ENCODE results near the gene SLC19A1.
"Not testable (repeated sequence)": the region's sequence is repeated elsewhere in the genome, so short reads cannot be mapped to it uniquely, and the experiment has no call there.

SLC19A1 gene

GRCh38 chr21:45506241-45506817, 35.9 kb downstream of the SLC19A1 start:
- DNase-seq (ENCODE audit: low read depth, low spot score), result no peak

GRCh38 chr21:45505416-45506021, 36.7 kb downstream of the SLC19A1 start:
- no peak for DNase-seq (ENCODE audit: low read depth, low spot score)

GRCh38 chr21:45504516-45505415, 37.5 kb downstream of the SLC19A1 start:
- no peak for DNase-seq (ENCODE audit: low read depth, low spot score)

- DNase-seq (ENCODE audit: low read depth, low spot score), result no peak
Observed at GRCh38 chr21:45504021-45504515, 38.2 kb downstream of the SLC19A1 start.

- DNase-seq (ENCODE audit: low read depth, low spot score), result not testable (repeated sequence)
Observed at GRCh38 chr21:45503226-45503625, 39.0 kb downstream of the SLC19A1 start.

GRCh38 chr21:45502600-45502999, 39.6 kb downstream of the SLC19A1 start:
- no peak for DNase-seq (ENCODE audit: low read depth, low spot score)

- DNase-seq (ENCODE audit: low read depth, low spot score), result no peak
Observed at GRCh38 chr21:45502006-45502345, 40.3 kb downstream of the SLC19A1 start.

- not testable (repeated sequence) for DNase-seq (ENCODE audit: low read depth, low spot score)
Observed at GRCh38 chr21:45501081-45502005, 40.9 kb downstream of the SLC19A1 start.

- no peak for DNase-seq (ENCODE audit: low read depth, low spot score)
Observed at GRCh38 chr21:45499970-45500577, 42.2 kb downstream of the SLC19A1 start.

- no peak for DNase-seq (ENCODE audit: low read depth, low spot score)
Observed at GRCh38 chr21:45499201-45499750, 43.0 kb downstream of the SLC19A1 start.

GRCh38 chr21:45498646-45499000, 43.6 kb downstream of the SLC19A1 start:
- DNase-seq (ENCODE audit: low read depth, low spot score), result no peak

GRCh38 chr21:45497846-45498645, 44.2 kb downstream of the SLC19A1 start:
- no peak for DNase-seq (ENCODE audit: low read depth, low spot score)

GRCh38 chr21:45496968-45497845, 45.0 kb downstream of the SLC19A1 start:
- DNase-seq (ENCODE audit: low read depth, low spot score), result no peak

GRCh38 chr21:45496151-45496967, 45.9 kb downstream of the SLC19A1 start:
- DNase-seq (ENCODE audit: low read depth, low spot score), result no peak

- no peak for DNase-seq (ENCODE audit: low read depth, low spot score)
Observed at GRCh38 chr21:45494851-45495680, 47.2 kb downstream of the SLC19A1 start.

GRCh38 chr21:45494135-45494850, 47.9 kb downstream of the SLC19A1 start:
- DNase-seq (ENCODE audit: low read depth, low spot score), result no peak
